ENCODE measurements around the gene MBP.

The MBP gene

GRCh38 chr18:77102259-77103040, 30.1 kb downstream of the MBP start:
- Mint-ChIP-seq H3K36me3 (ENCODE audit: low read depth) (no peaks in the 10 kb centered on the region), H3K9me3 (no peaks in the 10 kb centered on the region), H3K4me1 (peaks cover 98% of the 10 kb centered on the region), H3K27ac (peak overlapping the region; percentile 98), H3K4me3 (peak overlapping the region; percentile 70), H3K27me3 (ENCODE audit: low read depth, poor library complexity) (peaks cover 21% of the 10 kb centered on the region)
- no peak for TF ChIP-seq CTCF (IDR thresholded peaks at IDR 0.05)
- DNase-seq, result no peak

GRCh38 chr18:77101410-77102258, 30.9 kb downstream of the MBP start:
- no peak for DNase-seq
- TF ChIP-seq CTCF (IDR thresholded peaks at IDR 0.05), result no peak
- H3K27me3 Mint-ChIP-seq (ENCODE audit: low read depth, poor library complexity), result peaks cover 23% of the 10 kb centered on the region
- peak overlapping the region; percentile 70 for H3K4me3 Mint-ChIP-seq
- H3K9me3 Mint-ChIP-seq, result no peaks in the 10 kb centered on the region
- H3K27ac Mint-ChIP-seq, result peak overlapping the region; percentile 98
- H3K36me3 Mint-ChIP-seq (ENCODE audit: low read depth), result no peaks in the 10 kb centered on the region
- peaks cover 95% of the 10 kb centered on the region for H3K4me1 Mint-ChIP-seq

GRCh38 chr18:77100751-77101355, 31.7 kb downstream of the MBP start:
- Mint-ChIP-seq H3K27ac (no peak overlapping the region), H3K27me3 (ENCODE audit: low read depth, poor library complexity) (peaks cover 30% of the 10 kb centered on the region), H3K36me3 (ENCODE audit: low read depth) (no peaks in the 10 kb centered on the region), H3K9me3 (no peaks in the 10 kb centered on the region), H3K4me1 (peaks cover 90% of the 10 kb centered on the region), H3K4me3 (no peak overlapping the region)
- no peak for DNase-seq
- no peak for TF ChIP-seq CTCF (IDR thresholded peaks at IDR 0.05)

- TF ChIP-seq CTCF (IDR thresholded peaks at IDR 0.05), result no peak
- Mint-ChIP-seq H3K27me3 (ENCODE audit: low read depth, poor library complexity) (peaks cover 30% of the 10 kb centered on the region), H3K36me3 (ENCODE audit: low read depth) (no peaks in the 10 kb centered on the region), H3K4me1 (peaks cover 90% of the 10 kb centered on the region), H3K9me3 (no peaks in the 10 kb centered on the region), H3K27ac (peak overlapping the region; percentile 41), H3K4me3 (no peak overlapping the region)
- DNase-seq, result no peak
These were observed 32.9 kb downstream of the MBP start for GRCh38 chr18:77099485-77100370.

- Mint-ChIP-seq H3K27ac (no peak overlapping the region), H3K4me3 (no peak overlapping the region), H3K4me1 (peaks cover 83% of the 10 kb centered on the region), H3K9me3 (no peaks in the 10 kb centered on the region), H3K27me3 (ENCODE audit: low read depth, poor library complexity) (peaks cover 29% of the 10 kb centered on the region), H3K36me3 (ENCODE audit: low read depth) (no peaks in the 10 kb centered on the region)
- TF ChIP-seq CTCF (IDR thresholded peaks at IDR 0.05), result no peak
- no peak for DNase-seq
These were observed 33.9 kb downstream of the MBP start for GRCh38 chr18:77098538-77099174.
